ENCODE measurements around the gene B4GALNT3. TPM values are rescaled to one million over a fixed set of nuclear protein-coding genes. Genes with fewer than 3 reads are reported as not detected.

B4GALNT3 gene
- total RNA-seq, 1 donor from 2014 or later = 43.4 TPM

- no peak for DNase-seq
- intact Hi-C loops (cut with micrococcal nuclease) = no loop called here
These were observed 74.0 kb downstream of the B4GALNT3 start for GRCh38 chr12:533718-534117.

GRCh38 chr12:534216-534615 is 74.5 kb downstream of the B4GALNT3 start:
- Histone ChIP-seq H3K27ac (replicated peaks) (no peak overlapping the region), H3K4me3 (no peak overlapping the region), H3K9me3 (replicated peaks) (peaks cover 11% of the 10 kb centered on the region), H3K27me3 (ENCODE audit: low read depth) (no peaks in the 10 kb centered on the region), H3K36me3 (no peaks in the 10 kb centered on the region), H3K4me1 (peaks cover 14% of the 10 kb centered on the region)
- DNase-seq = no peak
- intact Hi-C loops (cut with micrococcal nuclease) = no loop called here
- TF ChIP-seq CTCF (IDR thresholded peaks at IDR 0.05; ENCODE audit: borderline replicate concordance) = no peak

More at GRCh38 chr12:533718-534117, 74.0 kb downstream of the B4GALNT3 start:
- no peaks in the 10 kb centered on the region for H3K27me3 ChIP-seq (ENCODE audit: low read depth)
- peaks cover 9% of the 10 kb centered on the region for H3K4me1 ChIP-seq
- no peak overlapping the region for H3K4me3 ChIP-seq
- H3K36me3 ChIP-seq = no peaks in the 10 kb centered on the region
- no peak for TF ChIP-seq CTCF (IDR thresholded peaks at IDR 0.05; ENCODE audit: borderline replicate concordance)
- peaks cover 11% of the 10 kb centered on the region for H3K9me3 ChIP-seq (replicated peaks)
- H3K27ac ChIP-seq (replicated peaks) = no peak overlapping the region

GRCh38 chr12:535396-535795 is 75.7 kb downstream of the B4GALNT3 start:
- Histone ChIP-seq H3K9me3 (replicated peaks) (peaks cover 11% of the 10 kb centered on the region), H3K4me1 (peaks cover 14% of the 10 kb centered on the region), H3K4me3 (no peak overlapping the region), H3K27ac (replicated peaks) (no peak overlapping the region), H3K36me3 (no peaks in the 10 kb centered on the region), H3K27me3 (ENCODE audit: low read depth) (no peaks in the 10 kb centered on the region)
- no peak for TF ChIP-seq CTCF (IDR thresholded peaks at IDR 0.05; ENCODE audit: borderline replicate concordance)
- no peak for DNase-seq
- intact Hi-C loops (cut with micrococcal nuclease) = no loop called here

GRCh38 chr12:536751-537245 is 77.1 kb downstream of the B4GALNT3 start:
- H3K9me3 ChIP-seq (replicated peaks) = peaks cover 9% of the 10 kb centered on the region
- intact Hi-C loops (cut with micrococcal nuclease) = no loop called here
- DNase-seq = no peak
- H3K4me3 ChIP-seq = no peak overlapping the region
- H3K36me3 ChIP-seq = no peaks in the 10 kb centered on the region
- no peak for TF ChIP-seq CTCF (IDR thresholded peaks at IDR 0.05; ENCODE audit: borderline replicate concordance)
- H3K27me3 ChIP-seq (ENCODE audit: low read depth) = no peaks in the 10 kb centered on the region
- H3K27ac ChIP-seq (replicated peaks) = no peak overlapping the region
- peaks cover 25% of the 10 kb centered on the region for H3K4me1 ChIP-seq

GRCh38 chr12:537772-538171 is 78.0 kb downstream of the B4GALNT3 start:
- H3K9me3 ChIP-seq (replicated peaks) = no peaks in the 10 kb centered on the region
- no peaks in the 10 kb centered on the region for H3K36me3 ChIP-seq
- H3K4me3 ChIP-seq = no peak overlapping the region
- no peak overlapping the region for H3K27ac ChIP-seq (replicated peaks)
- peaks cover 34% of the 10 kb centered on the region for H3K4me1 ChIP-seq
- H3K27me3 ChIP-seq (ENCODE audit: low read depth) = no peaks in the 10 kb centered on the region
- intact Hi-C loops (cut with micrococcal nuclease) = no loop called here
- no peak for TF ChIP-seq CTCF (IDR thresholded peaks at IDR 0.05; ENCODE audit: borderline replicate concordance)
- DNase-seq = no peak
